PC-3 (cell line): ENCODE measurements around the gene PCSK9. TPM values are rescaled to one million over a fixed set of nuclear protein-coding genes. Genes with fewer than 3 reads are reported as not detected.

ENCODE experiments used
- ATAC-seq: fragments of 200-7000 bp; cut with Tn5 transposase; 2 replicates; pipeline ENCODE4 v1.9.1; 2020; ENCODE audit warnings: mild to moderate bottlenecking, moderate library complexity
- BruUV-seq: library from RNA; stranded (reverse); fragments of 400-500 nt; replicated peaks from 2 replicates; lab custom pipeline; 2021; lab: Mats Ljungman, UMichigan
- CTCF ChIA-PET: fragments of 300-600 bp; sonication (Branson Sonifier 250); formaldehyde crosslinking; loops from one replicate; lab custom pipeline; 2022; ENCODE audit warnings: antibody characterized with exemption; lab: Charles Lee
- POLR2A ChIA-PET: fragments of 300-600 bp; sonication (Branson Sonifier 250); formaldehyde crosslinking; loops from one replicate; lab custom pipeline; 2022; ENCODE audit warnings: antibody characterized with exemption; ENCODE audit not compliant: unreplicated experiment; lab: Charles Lee
- DNase-seq: peaks from one replicate; pipeline ENCODE4 v3.0.0-alpha.2; 2015
- H2AFZ ChIP-seq: fragments of 300-600 bp; sonication (generic); 2 replicates; pipeline ENCODE4 v1.6.0; 2016; ENCODE audit warnings: antibody characterized with exemption, low read length
- H3F3A ChIP-seq: fragments of 300-600 bp; sonication (generic); one replicate; pipeline ENCODE4 v1.6.0; 2017; ENCODE audit warnings: antibody characterized with exemption, low read length, control low read depth, mild to moderate bottlenecking; ENCODE audit not compliant: unreplicated experiment
- H3K27ac ChIP-seq: fragments of 300-600 bp; sonication (generic); 2 replicates; pipeline ENCODE4 v1.5.1; 2016; ENCODE audit warnings: mild to moderate bottlenecking, low read length
- H3K27me3 ChIP-seq: fragments of 300-600 bp; sonication (generic); 2 replicates; pipeline ENCODE4 v1.6.1; 2016; ENCODE audit warnings: low read length, mixed read lengths
- H3K36me3 ChIP-seq: fragments of 300-600 bp; sonication (generic); 2 replicates; pipeline ENCODE4 v1.6.1; 2016; ENCODE audit warnings: low read depth, mixed run types, low read length, mixed read lengths
- H3K4me1 ChIP-seq: fragments of 300-600 bp; sonication (generic); 2 replicates; pipeline ENCODE4 v1.5.1; 2016; ENCODE audit warnings: low read length; ENCODE audit not compliant: insufficient read depth
- H3K4me2 ChIP-seq: fragments of 300-600 bp; sonication (generic); 2 replicates; pipeline ENCODE4 v1.6.0; 2016; ENCODE audit warnings: low read length
- H3K4me3 ChIP-seq: fragments of 300-600 bp; sonication (generic); 2 replicates; pipeline ENCODE4 v1.5.1; 2016; ENCODE audit warnings: mild to moderate bottlenecking, low read length, mixed read lengths
- H3K79me2 ChIP-seq: fragments of 300-600 bp; sonication (generic); 2 replicates; pipeline ENCODE4 v1.6.1; 2017; ENCODE audit warnings: low read length, mixed read lengths
- H3K9ac ChIP-seq: fragments of 300-600 bp; sonication (generic); 2 replicates; pipeline ENCODE4 v1.6.0; 2016; ENCODE audit warnings: mild to moderate bottlenecking, low read length
- H3K9me2 ChIP-seq: fragments of 300-600 bp; sonication (generic); replicated peaks from 2 replicates; pipeline ENCODE4 v1.6.1; 2016; ENCODE audit warnings: mixed run types, low read length, mixed read lengths
- H3K9me3 ChIP-seq: fragments of 300-600 bp; sonication (generic); 2 replicates; pipeline ENCODE4 v1.6.1; 2016; ENCODE audit warnings: low read length, mixed read lengths
- H4K20me1 ChIP-seq: fragments of 300-600 bp; sonication (generic); 2 replicates; pipeline ENCODE4 v1.6.1; 2016; ENCODE audit warnings: low read length, mixed read lengths
- EZH2 ChIP-seq: fragments of 300-600 bp; sonication (generic); IDR thresholded peaks from one replicate; pipeline ENCODE4 v1.6.1; 2017; ENCODE audit warnings: antibody characterized with exemption, mild to moderate bottlenecking, low read length; ENCODE audit not compliant: unreplicated experiment
- EZH2phosphoT487 ChIP-seq: fragments of 300-600 bp; sonication (generic); IDR thresholded peaks from 2 replicates; pipeline ENCODE4 v1.6.1; 2018; ENCODE audit warnings: mild to moderate bottlenecking, antibody characterized with exemption, low read length, borderline replicate concordance
- intact Hi-C: fragments of 100-400 bp; cut with micrococcal nuclease; formaldehyde crosslinking; loops from 2 replicates; pipeline ENCODE4 v1.9.0; 2023
- total RNA-seq: library from RNA; depleted of rRNA; stranded (reverse); fragments of >200 nt; gene quantifications from 2 replicates; pipeline ENCODE4 v1.2.3, GENCODE V29; 2014
- TF ChIP-seq, protein P1 (sequence below): fragments of 300-600 bp; sonication (generic); conservative IDR thresholded peaks from 2 replicates; pipeline ENCODE4 v1.5.1; 2017; ENCODE audit warnings: antibody characterized with exemption, low read depth, mild to moderate bottlenecking, low read length

The PCSK9 gene
- total RNA-seq, 1 experiment from 2014 or later = 6.8 TPM

DNA sequence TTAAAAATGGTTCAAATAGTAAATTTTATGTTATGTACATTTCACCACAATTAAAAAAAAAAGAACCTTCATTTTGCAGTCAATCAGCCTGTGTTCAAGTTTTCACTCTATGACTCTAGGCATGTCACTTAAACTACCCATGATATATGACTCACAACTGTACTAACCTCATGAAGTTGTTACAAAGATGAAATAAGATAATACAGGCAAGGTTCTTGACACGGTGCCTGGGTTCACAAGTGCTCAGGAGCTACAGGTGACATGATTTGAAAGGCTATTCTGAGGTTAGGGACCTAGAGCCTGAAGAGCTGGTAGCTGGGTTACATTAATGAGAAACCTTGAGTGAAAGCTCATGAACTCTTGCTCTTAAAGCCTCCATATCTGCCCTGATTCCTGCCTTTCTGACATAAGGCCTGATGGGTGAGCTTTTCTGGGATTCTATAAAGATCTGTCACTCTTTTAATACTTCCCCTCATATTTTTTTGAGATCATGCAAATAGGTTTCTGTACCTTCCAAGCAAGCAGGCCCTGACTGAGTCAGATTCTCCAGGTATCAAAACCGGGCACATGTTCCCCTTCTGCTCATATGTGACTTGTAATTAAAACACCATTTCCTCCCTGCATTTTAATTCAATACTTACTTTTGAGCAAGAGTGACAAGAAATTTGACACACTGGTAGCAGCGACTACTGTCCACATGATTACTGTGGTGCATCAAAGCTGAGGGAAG lies 34.0 kb downstream of the PCSK9 start:
- DNase-seq (no peak), ATAC-seq (no peak)
- H3F3A ChIP-seq = no peaks in the 10 kb centered on the region
- H3K27ac ChIP-seq = no peak overlapping the region
- POLR2A ChIA-PET = interaction anchor here (0.7 kb wide), 1 partner anchor 184 kb away, joined by 4 read pairs; no protein-coding TSS in a partner anchor
- intact Hi-C loops = no loop called here
- H4K20me1 ChIP-seq = no peaks in the 10 kb centered on the region
- no peak overlapping the region for H3K9ac ChIP-seq
- H3K9me3 ChIP-seq = no peaks in the 10 kb centered on the region
- TF ChIP-seq EZH2phosphoT487 (no peak), EZH2 (no peak)
- TF ChIP-seq, protein P1, sequence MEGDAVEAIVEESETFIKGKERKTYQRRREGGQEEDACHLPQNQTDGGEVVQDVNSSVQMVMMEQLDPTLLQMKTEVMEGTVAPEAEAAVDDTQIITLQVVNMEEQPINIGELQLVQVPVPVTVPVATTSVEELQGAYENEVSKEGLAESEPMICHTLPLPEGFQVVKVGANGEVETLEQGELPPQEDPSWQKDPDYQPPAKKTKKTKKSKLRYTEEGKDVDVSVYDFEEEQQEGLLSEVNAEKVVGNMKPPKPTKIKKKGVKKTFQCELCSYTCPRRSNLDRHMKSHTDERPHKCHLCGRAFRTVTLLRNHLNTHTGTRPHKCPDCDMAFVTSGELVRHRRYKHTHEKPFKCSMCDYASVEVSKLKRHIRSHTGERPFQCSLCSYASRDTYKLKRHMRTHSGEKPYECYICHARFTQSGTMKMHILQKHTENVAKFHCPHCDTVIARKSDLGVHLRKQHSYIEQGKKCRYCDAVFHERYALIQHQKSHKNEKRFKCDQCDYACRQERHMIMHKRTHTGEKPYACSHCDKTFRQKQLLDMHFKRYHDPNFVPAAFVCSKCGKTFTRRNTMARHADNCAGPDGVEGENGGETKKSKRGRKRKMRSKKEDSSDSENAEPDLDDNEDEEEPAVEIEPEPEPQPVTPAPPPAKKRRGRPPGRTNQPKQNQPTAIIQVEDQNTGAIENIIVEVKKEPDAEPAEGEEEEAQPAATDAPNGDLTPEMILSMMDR = no peak
- no TSS peak for BruUV-seq
- peaks cover 70% of the 10 kb centered on the region for H3K36me3 ChIP-seq
- no peaks in the 10 kb centered on the region for H3K9me2 ChIP-seq
- H3K27me3 ChIP-seq = no peaks in the 10 kb centered on the region
- H3K4me1 ChIP-seq = no peaks in the 10 kb centered on the region
- H2AFZ ChIP-seq = no peak overlapping the region
- CTCF ChIA-PET = no interaction called here
- H3K4me3 ChIP-seq = no peak overlapping the region
- H3K4me2 ChIP-seq = no peak overlapping the region
- no peaks in the 10 kb centered on the region for H3K79me2 ChIP-seq

GRCh38 chr1:55074455-55074854 lies 35.1 kb downstream of the PCSK9 start:
- intact Hi-C loops = no loop called here
- no peaks in the 10 kb centered on the region for H3K9me3 ChIP-seq
- H2AFZ ChIP-seq = no peak overlapping the region
- H3K4me3 ChIP-seq = no peak overlapping the region
- H3K4me2 ChIP-seq = no peak overlapping the region
- H3K27ac ChIP-seq = no peak overlapping the region
- no peak overlapping the region for H3K9ac ChIP-seq
- CTCF ChIA-PET = no interaction called here
- H3K79me2 ChIP-seq = no peaks in the 10 kb centered on the region
- no peaks in the 10 kb centered on the region for H4K20me1 ChIP-seq
- POLR2A ChIA-PET = no interaction called here
- peaks cover 63% of the 10 kb centered on the region for H3K36me3 ChIP-seq
- BruUV-seq = no TSS peak
- ATAC-seq (no peak), DNase-seq (no peak)
- H3K9me2 ChIP-seq = no peaks in the 10 kb centered on the region
- no peaks in the 10 kb centered on the region for H3K27me3 ChIP-seq
- no peaks in the 10 kb centered on the region for H3F3A ChIP-seq
- no peaks in the 10 kb centered on the region for H3K4me1 ChIP-seq
- no peak for TF ChIP-seq EZH2
- no peak for TF ChIP-seq EZH2phosphoT487
- TF ChIP-seq, protein P1 = no peak

GRCh38 chr1:55076356-55076755 lies 37.0 kb downstream of the PCSK9 start:
- H3F3A ChIP-seq = no peaks in the 10 kb centered on the region
- peaks cover 4% of the 10 kb centered on the region; the same call in 1 of the 2 replicates for H3K4me1 ChIP-seq
- POLR2A ChIA-PET = no interaction called here
- no peaks in the 10 kb centered on the region for H4K20me1 ChIP-seq
- no peak overlapping the region for H3K4me3 ChIP-seq
- TF ChIP-seq EZH2 = no peak
- TF ChIP-seq EZH2phosphoT487 = no peak
- TF ChIP-seq, protein P1 = no peak
- H3K4me2 ChIP-seq = no peak overlapping the region
- H2AFZ ChIP-seq = no peak overlapping the region
- no peaks in the 10 kb centered on the region for H3K27me3 ChIP-seq
- H3K36me3 ChIP-seq = peaks cover 69% of the 10 kb centered on the region
- no peak for ATAC-seq
- H3K9me3 ChIP-seq = no peaks in the 10 kb centered on the region
- no peak overlapping the region for H3K27ac ChIP-seq
- CTCF ChIA-PET = no interaction called here
- no peaks in the 10 kb centered on the region for H3K79me2 ChIP-seq
- no peaks in the 10 kb centered on the region for H3K9me2 ChIP-seq
- intact Hi-C loops = no loop called here
- DNase-seq = no peak
- no TSS peak for BruUV-seq
- H3K9ac ChIP-seq = no peak overlapping the region
